GM12864 (cell line): ENCODE data around the gene NT5C1A.

ENCODE experiments used
- DNase-seq: peaks from one replicate; pipeline ENCODE4 v3.0.0-alpha.2; 2011; ENCODE audit warnings: low read depth
- H3K4me3 ChIP-seq: 2 replicates; pipeline ENCODE4 v1.5.1; 2011; ENCODE audit warnings: mild to moderate bottlenecking, low read depth, low read length, control low read depth
- CTCF ChIP-seq: IDR thresholded peaks from 2 replicates; pipeline ENCODE4 v1.5.1; 2011; ENCODE audit warnings: low read depth, mild to moderate bottlenecking, moderate library complexity, low read length, control low read depth, inconsistent platforms; ENCODE audit errors: missing control alignments

Gene NT5C1A

DNA sequence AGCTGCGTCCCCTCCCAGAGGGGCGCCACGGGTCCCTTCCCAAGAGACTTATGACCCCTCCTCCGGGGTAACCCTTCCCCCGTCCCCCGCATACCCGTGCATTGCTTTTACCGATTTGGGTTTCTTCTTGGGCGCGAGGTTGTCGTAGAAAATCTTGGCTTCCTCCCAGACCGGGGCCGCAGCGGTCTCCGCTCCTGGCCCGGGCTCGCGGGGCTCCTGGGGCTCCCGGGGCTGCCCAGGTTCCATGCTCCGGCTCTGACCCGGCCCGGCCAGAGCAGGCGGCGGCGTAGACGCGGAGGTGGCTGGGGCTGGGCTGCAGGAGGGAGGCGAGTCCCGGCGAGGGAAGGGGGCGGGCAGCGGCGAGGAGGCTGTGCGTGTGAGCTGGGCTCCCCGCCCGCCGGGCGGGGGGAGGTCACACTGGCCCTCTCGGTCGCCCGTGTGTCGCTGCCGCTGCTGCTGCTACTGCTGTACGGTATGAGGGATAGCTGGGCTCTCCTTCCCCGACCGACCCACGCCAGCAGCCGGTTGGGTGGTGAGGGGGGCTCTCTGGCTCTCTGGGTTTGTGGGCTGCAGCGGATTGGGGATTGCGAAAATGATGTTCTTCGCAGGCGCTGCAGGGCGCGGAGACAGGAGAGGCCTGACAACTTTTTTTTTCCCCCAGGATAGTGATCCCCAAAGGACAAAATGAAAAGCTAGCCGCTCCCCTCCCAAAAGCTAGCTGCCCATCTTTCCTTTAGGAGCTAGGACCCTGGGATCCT lies at the start of gene NT5C1A:
Gene NT5C1A, minus strand, starts transcription at position 315 of the 758 bp plus-strand sequence. Its CDS starts 69 bp downstream, at position 246.
- no peak for DNase-seq
- H3K4me3 ChIP-seq = peak within 1 kb of the TSS; percentile 62
- no peak for TF ChIP-seq CTCF

- DNase-seq = no peak
- no peak for TF ChIP-seq CTCF
- H3K4me3 ChIP-seq = no peak overlapping the region
These were observed 49.8 kb upstream of the NT5C1A start for GRCh38 chr1:39721664-39722063.

DNA sequence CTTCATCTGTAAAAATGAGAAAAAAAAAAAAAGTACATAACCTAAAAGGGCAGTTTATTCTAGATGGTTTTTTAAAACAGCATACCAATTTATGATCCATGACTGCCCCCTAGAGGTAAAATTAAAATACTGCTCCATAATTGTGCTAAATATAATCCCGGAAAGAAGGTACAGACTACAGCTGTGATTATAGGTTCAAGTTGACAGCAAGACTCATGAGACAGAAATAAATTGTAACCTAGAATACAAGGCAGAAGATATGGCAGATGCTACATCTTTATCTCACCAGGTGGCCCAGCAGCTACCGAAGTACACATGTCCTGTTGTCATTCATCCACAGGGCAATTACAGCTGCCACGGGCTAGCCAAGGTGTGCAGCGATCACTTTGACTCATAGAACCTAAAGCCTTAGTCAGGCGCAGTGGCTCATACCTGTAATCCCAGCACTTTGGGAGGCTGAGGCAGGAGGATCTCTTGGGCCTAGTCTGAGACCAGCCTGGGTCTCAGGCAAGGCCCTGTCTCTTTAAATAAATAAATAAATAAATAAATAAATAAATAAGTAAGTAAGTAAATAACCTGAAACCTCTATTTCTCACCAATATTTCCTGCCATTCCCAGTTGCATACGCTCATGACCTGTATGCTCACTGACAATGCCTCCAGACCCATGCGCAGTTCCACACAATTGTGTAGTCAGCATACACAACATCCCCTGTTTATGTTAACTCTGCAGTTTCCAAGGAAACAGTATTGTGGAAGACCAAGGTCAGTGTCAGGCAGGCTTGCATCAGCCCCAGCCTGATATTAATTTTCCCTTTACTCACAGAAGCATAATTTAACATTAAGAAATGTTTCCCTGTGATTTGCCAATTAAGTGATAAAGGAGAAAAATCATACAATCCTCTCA lies 48.4 kb upstream of the NT5C1A start:
- H3K4me3 ChIP-seq = no peak overlapping the region
- TF ChIP-seq CTCF = peak; percentile 26
- DNase-seq = peak; percentile 40

DNA sequence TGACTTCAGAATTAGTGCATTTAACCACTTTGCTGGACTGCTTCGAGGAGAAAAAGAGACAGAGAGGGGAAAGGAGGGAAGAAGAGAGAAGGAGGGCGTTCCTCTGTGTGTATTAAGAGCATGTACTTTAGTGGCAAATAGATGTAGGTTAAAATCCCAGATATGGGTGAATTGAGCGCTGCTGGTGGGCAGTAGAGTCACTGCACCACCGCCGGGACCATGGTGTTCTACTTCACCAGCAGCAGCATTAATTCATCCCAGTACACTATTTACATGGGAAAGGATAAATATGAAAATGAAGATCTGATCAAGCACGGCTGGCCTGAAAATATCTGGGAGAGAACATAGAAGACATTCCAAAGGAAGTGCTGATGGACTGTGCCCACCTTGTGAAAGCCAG lies 45.9 kb upstream of the NT5C1A start:
- no peak overlapping the region for H3K4me3 ChIP-seq
- DNase-seq = no peak
- TF ChIP-seq CTCF = peak; percentile 17

- DNase-seq = no peak
- no peak for TF ChIP-seq CTCF
- H3K4me3 ChIP-seq = no peak overlapping the region
These were observed 41.6 kb upstream of the NT5C1A start for GRCh38 chr1:39713557-39713956.

DNA sequence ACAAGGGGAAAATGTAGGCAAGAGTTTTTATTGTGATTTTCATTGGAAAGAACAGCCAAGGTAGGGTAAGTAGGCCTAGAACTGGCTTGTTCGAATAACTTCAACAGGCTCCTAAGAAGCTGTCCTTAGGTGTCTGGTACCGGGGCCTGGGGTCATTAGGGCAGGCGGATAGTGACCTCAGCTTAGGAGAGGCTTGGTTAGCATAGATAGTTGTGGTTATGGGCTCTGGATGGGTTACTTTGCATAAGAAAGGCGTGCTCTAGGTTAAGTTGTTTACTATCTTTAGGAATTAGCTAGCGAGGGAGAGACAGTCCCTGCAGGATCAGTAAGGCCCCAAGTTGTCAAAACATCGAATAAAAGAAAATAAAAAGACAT lies 40.0 kb upstream of the NT5C1A start:
- no peak for TF ChIP-seq CTCF
- no peak for DNase-seq
- no peak overlapping the region for H3K4me3 ChIP-seq
